Right lobe of liver (tissue), 6 donors: Measurements from ENCODE around the gene CCDC158. TPM values are rescaled to one million over a fixed set of nuclear protein-coding genes. Genes with fewer than 3 reads are reported as not detected.
A peak's percentile ranks its signal among the peaks of the same experiment; 100 is the strongest.

Source experiments
- ATAC-seq, 4 donors: fragments of 200-7000 bp; cut with Tn5 transposase; one replicate each; pipeline ENCODE4 v1.9.1; 2020; ENCODE audit warnings: mild to moderate bottlenecking in 4 of 4, moderate library complexity in 4 of 4
- DNase-seq, 3 donors: peaks; one replicate each; pipeline ENCODE4 v3.0.0-alpha.2; 2020
- H3K27ac ChIP-seq, 3 donors: fragments of 200-600 bp; one replicate each; pipeline ENCODE4 v1.8.0; 2022
- H3K27me3 ChIP-seq, 2 donors: fragments of 200-600 bp; one replicate each; pipeline ENCODE4 v1.8.0; 2022
- H3K36me3 ChIP-seq, 4 donors: fragments of 200-600 bp; sonication (generic) in 1 of 4; one replicate each; pipeline versions ENCODE4 v1.5.1 to v1.8.0; 2017 to 2022; ENCODE audit warnings: control low read depth in 1 of 4
- H3K4me1 ChIP-seq, 4 donors: fragments of 200-600 bp; sonication (generic) in 1 of 4; one replicate each; pipeline versions ENCODE4 v1.5.1 to v1.8.0; 2017 to 2022; ENCODE audit warnings: control low read depth in 1 of 4
- H3K4me3 ChIP-seq, 3 donors: fragments of 200-600 bp; one replicate each; pipeline ENCODE4 v1.8.0; 2022
- H3K9me3 ChIP-seq, 4 donors: fragments of 200-600 bp; sonication (generic) in 1 of 4; one replicate each; pipeline versions ENCODE4 v1.5.1 to v1.8.0; 2017 to 2022; ENCODE audit warnings: control low read depth in 1 of 4
- CTCF ChIP-seq, 4 donors: fragments of 200-600 bp in 3 of 4; fragments of 450-650 bp in 1 of 4; IDR thresholded peaks; one replicate each; pipeline versions ENCODE4 v1.5.1 to v1.8.0; 2016 to 2022; ENCODE audit warnings: antibody characterized with exemption in 4 of 4, mild to moderate bottlenecking in 2 of 4
- POLR2A ChIP-seq: fragments of 450-650 bp; IDR thresholded peaks from one replicate; pipeline ENCODE4 v1.6.1; 2017; ENCODE audit warnings: antibody characterized with exemption, mild to moderate bottlenecking
- WGBS: methylation state at CpG from one replicate; pipeline ENCODE4 v1.1.6; 2018; ENCODE audit warnings: low coverage, low lambda C conversion rate; ENCODE audit not compliant: insufficient coverage; ENCODE audit errors: missing lambda C conversion rate; 5-methylcytosine and 5-hydroxymethylcytosine counted together
- intact Hi-C, 2 donors: fragments of 100-400 bp; cut with DNase I; formaldehyde crosslinking; loops; one replicate each; pipeline versions ENCODE4 v1.11.2 to v1.14.1; 2022
- total RNA-seq, 6 experiments: library from RNA; depleted of rRNA in 2 of 6; stranded (reverse); fragments of >200 nt in 2 of 6; fragmentation: NEBNext Ultra II Directional in 3 of 6; extraction: Animal tissue kit (Norgen Biotek cat#: 25700) in 3 of 6; gene quantifications; one replicate each; pipeline versions ENCODE4 v1.1.0 to v1.2.4, GENCODE V29; 2016 to 2023
- donor health status: DM: no; HTN: yes; CAD: no.
- donor health status: DM: no; HTN: no; CAD: no.
- donor health status: DM: no; HTN: no; CAD: no.
- donor health status: DM: no; HTN: yes; CAD: no.
- donor health status: DM: no; HTN: yes; CAD: no.

The CCDC158 gene
- total RNA-seq, 6 experiments from 2014 or later: 0.51 to 2.9 (median 1.3) TPM

DNA sequence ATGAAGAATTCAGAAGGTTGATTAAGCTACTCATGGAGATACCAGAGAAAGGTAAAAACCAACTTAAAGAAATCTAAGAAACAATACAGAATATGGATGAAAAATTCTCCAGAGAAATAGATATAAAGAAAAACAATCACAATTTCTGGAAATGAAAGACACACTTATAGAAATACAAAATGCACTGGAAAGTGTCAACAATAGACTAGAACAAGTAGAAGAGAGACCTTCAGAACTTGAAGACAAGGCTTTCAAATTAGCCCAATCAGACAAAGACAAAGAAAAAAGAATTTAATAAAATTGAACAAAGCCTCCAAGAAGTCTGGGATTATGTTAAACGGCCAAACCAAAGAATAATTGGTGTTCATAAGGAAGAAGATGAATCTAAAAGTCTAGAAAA lies 104.8 kb downstream of the CCDC158 start:
- no peaks in the 10 kb centered on the region for H3K36me3 ChIP-seq
- H3K27me3 ChIP-seq: no peaks in the 10 kb centered on the region
- peaks cover 0 to 16% (median 5%) of the 10 kb centered on the region in 4 donors for H3K4me1 ChIP-seq
- TF ChIP-seq CTCF (IDR thresholded peaks at IDR 0.05) (no peak), POLR2A (no peak)
- no peak for ATAC-seq
- H3K9me3 ChIP-seq: no peaks in the 10 kb centered on the region
- 100% methylated on average over 1 of the region's 1 CpG for WGBS
- H3K27ac ChIP-seq: peak overlapping the region in 2 of 3 donors; percentile 28 to 40
- H3K4me3 ChIP-seq: no peak overlapping the region
- DNase-seq: no peak
- intact Hi-C loops: no loop called here

DNA sequence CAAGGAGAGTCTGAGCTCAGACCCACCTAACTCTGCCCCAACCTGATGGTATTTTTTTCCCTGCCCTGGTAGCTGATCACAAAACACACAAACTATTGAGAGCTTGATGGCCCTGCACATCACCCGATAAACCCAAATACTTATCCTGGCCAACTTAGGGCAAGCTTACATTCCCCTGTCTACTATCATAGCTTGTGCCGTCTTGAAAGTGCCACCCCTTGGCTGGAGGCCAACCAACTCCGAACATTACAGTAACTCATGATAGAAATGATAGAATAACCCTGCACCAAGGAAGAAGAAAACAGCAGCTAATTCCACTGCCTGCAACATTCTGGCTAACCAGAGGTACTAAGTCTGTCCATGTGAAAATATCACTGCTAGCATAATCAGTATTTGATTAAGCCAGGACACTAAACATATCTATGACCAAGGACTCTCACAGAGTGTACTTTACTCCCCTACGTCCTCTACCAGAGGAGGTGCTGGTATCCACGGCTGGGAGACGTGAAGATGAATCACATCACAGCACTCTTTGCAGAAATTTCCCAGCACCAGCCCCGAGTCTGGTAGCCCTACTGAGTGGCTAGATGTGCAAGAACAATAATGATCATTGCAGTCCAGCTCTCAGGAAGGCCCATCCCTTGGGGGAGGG lies 105.5 kb downstream of the CCDC158 start:
- H3K4me1 ChIP-seq: peaks cover 0 to 16% (median 5%) of the 10 kb centered on the region in 4 donors
- 36% methylated on average over 4 of the region's 7 CpGs for WGBS
- DNase-seq (no peak), ATAC-seq (peak; percentile 37 to 46 (median 40))
- H3K27me3 ChIP-seq: no peaks in the 10 kb centered on the region
- peaks cover 0 to 4% (median 0%) of the 10 kb centered on the region in 4 donors for H3K36me3 ChIP-seq
- no peak for TF ChIP-seq POLR2A
- peak in 3 of 4 donors; percentile 6 to 26 (median 18) for TF ChIP-seq CTCF (IDR thresholded peaks at IDR 0.05)
- H3K27ac ChIP-seq: peak overlapping the region in 2 of 3 donors; percentile 28 to 40
- intact Hi-C loops: no loop called here
- H3K4me3 ChIP-seq: no peak overlapping the region
- H3K9me3 ChIP-seq: no peaks in the 10 kb centered on the region

- H3K9me3 ChIP-seq: no peaks in the 10 kb centered on the region
- ATAC-seq: no peak
- 75% methylated on average over 2 of the region's 2 CpGs for WGBS
- no peak for TF ChIP-seq POLR2A
- no peak for DNase-seq
- peaks cover 0 to 13% (median 8%) of the 10 kb centered on the region in 4 donors for H3K36me3 ChIP-seq
- H3K4me3 ChIP-seq: no peak overlapping the region
- intact Hi-C loops: no loop called here
- peak overlapping the region in 2 of 3 donors; percentile 99 for H3K27ac ChIP-seq
- peaks cover 0 to 29% (median 5%) of the 10 kb centered on the region in 4 donors for H3K4me1 ChIP-seq
- H3K27me3 ChIP-seq: no peaks in the 10 kb centered on the region
These were observed 107.4 kb downstream of the CCDC158 start for GRCh38 chr4:76313547-76313946.

- TF ChIP-seq CTCF (IDR thresholded peaks at IDR 0.05): no peak
- TF ChIP-seq POLR2A: no peak
- H3K36me3 ChIP-seq: peaks cover 0 to 13% (median 8%) of the 10 kb centered on the region in 4 donors
- no peak overlapping the region for H3K4me3 ChIP-seq
- H3K27me3 ChIP-seq: no peaks in the 10 kb centered on the region
- intact Hi-C loops: no loop called here
- WGBS: 18% methylated on average over 1 of the region's 1 CpG
- H3K27ac ChIP-seq: peak overlapping the region; percentile 40 to 99 (median 99)
- H3K9me3 ChIP-seq: no peaks in the 10 kb centered on the region
- ATAC-seq (peak; percentile 15 to 53 (median 44)), DNase-seq (no peak)
- H3K4me1 ChIP-seq: peaks cover 0 to 29% (median 5%) of the 10 kb centered on the region in 4 donors
These were observed 108.5 kb downstream of the CCDC158 start for GRCh38 chr4:76312457-76312856.

- H3K36me3 ChIP-seq: peaks cover 0 to 13% (median 8%) of the 10 kb centered on the region in 4 donors
- peaks cover 0 to 29% (median 5%) of the 10 kb centered on the region in 4 donors for H3K4me1 ChIP-seq
- TF ChIP-seq CTCF (IDR thresholded peaks at IDR 0.05) (no peak), POLR2A (peak; percentile 78)
- DNase-seq: peak in 1 of 3 donors; percentile 83
- H3K27me3 ChIP-seq: no peaks in the 10 kb centered on the region
- H3K4me3 ChIP-seq: peak overlapping the region in 2 of 3 donors; percentile 65 to 68
- WGBS: 13% methylated on average over 1 of the region's 1 CpG
- peak overlapping the region; percentile 40 to 99 (median 99) for H3K27ac ChIP-seq
- ATAC-seq: peak; percentile 42 to 72 (median 66)
- intact Hi-C loops: no loop called here
- H3K9me3 ChIP-seq: no peaks in the 10 kb centered on the region
These were observed 109.0 kb downstream of the CCDC158 start for GRCh38 chr4:76311896-76312331.
